Lower leg skin (tissue), 4 donors: ENCODE data around the gene CHEK1. TPM values are rescaled to one million over a fixed set of nuclear protein-coding genes. Genes with fewer than 3 reads are reported as not detected.
"Not testable (repeated sequence)": the region's sequence is repeated elsewhere in the genome, so short reads cannot be mapped to it uniquely, and the experiment has no call there.

Experiments used
- DNase-seq, 2 donors: peaks; one replicate each; pipeline ENCODE4 v3.0.0-alpha.2; 2019; ENCODE audit warnings: low spot score in 2 of 2
- H3K4me3 ChIP-seq: fragments of 200-600 bp; sonication (generic); 2 replicates; pipeline ENCODE4 v1.5.1; 2017; ENCODE audit warnings: mild to moderate bottlenecking, low read depth; ENCODE audit not compliant: poor library complexity, severe bottlenecking
- CTCF ChIP-seq, 3 donors: fragments of 450-650 bp; IDR thresholded peaks; one replicate each; pipeline ENCODE4 v1.5.1; 2016; ENCODE audit warnings: antibody characterized with exemption in 3 of 3, mild to moderate bottlenecking in 3 of 3, moderate library complexity in 2 of 3
- POLR2A ChIP-seq, 2 donors: fragments of 450-650 bp; IDR thresholded peaks; one replicate each; pipeline ENCODE4 v1.6.1; 2016 to 2017; ENCODE audit warnings: antibody characterized with exemption in 2 of 2, mild to moderate bottlenecking in 1 of 2, moderate library complexity in 1 of 2
- WGBS, 2 donors: methylation state at CpG; one replicate each; pipeline ENCODE4 v1.1.5; 2018; 5-methylcytosine and 5-hydroxymethylcytosine counted together
- intact Hi-C: fragments of 100-400 bp; cut with DNase I; formaldehyde crosslinking; loops from one replicate; pipeline ENCODE4 v1.15.0; 2023; ENCODE audit warnings: low total_unique reads
- total RNA-seq, 4 donors: library from RNA; depleted of rRNA; stranded (reverse); fragments of >200 nt; gene quantifications; one replicate each; pipeline ENCODE4 v1.1.0, GENCODE V29; 2016

The CHEK1 gene
- total RNA-seq, 4 donors from 2014 or later = 0.99 to 8.0 (median 1.9) TPM

GRCh38 chr11:125701018-125701610, 76.2 kb downstream of the CHEK1 start:
- 81 to 82% methylated on average over 6 of the region's 6 CpGs for WGBS, 2 donors
- DNase-seq = no peak
- intact Hi-C loops = no loop called here
- no peak overlapping the region for H3K4me3 ChIP-seq
- TF ChIP-seq CTCF (IDR thresholded peaks at IDR 0.05) = no peak

GRCh38 chr11:125701858-125702621, 77.1 kb downstream of the CHEK1 start:
- no peak overlapping the region for H3K4me3 ChIP-seq
- 57 to 58% methylated on average over 6 of the region's 6 CpGs for WGBS, 2 donors
- intact Hi-C loops = no loop called here
- TF ChIP-seq CTCF (IDR thresholded peaks at IDR 0.05) (no peak), POLR2A (IDR thresholded peaks at IDR 0.05) (no peak)
- DNase-seq = no peak

GRCh38 chr11:125704686-125705085, 79.7 kb downstream of the CHEK1 start:
- DNase-seq, intact Hi-C loops, H3K4me3 ChIP-seq: not testable (repeated sequence)
- 89 to 95% methylated on average over 13 to 16 of the region's 24 CpGs for WGBS, 2 donors

GRCh38 chr11:125720781-125721180, 95.8 kb downstream of the CHEK1 start:
- TF ChIP-seq CTCF (IDR thresholded peaks at IDR 0.05) (no peak), POLR2A (IDR thresholded peaks at IDR 0.05) (no peak)
- intact Hi-C loops = no loop called here
- no peak overlapping the region for H3K4me3 ChIP-seq
- DNase-seq = no peak
- 83% methylated on average over 6 of the region's 6 CpGs for WGBS, 2 donors

- 79 to 88% methylated on average over 1 of the region's 1 CpG for WGBS, 2 donors
- H3K4me3 ChIP-seq = no peak overlapping the region
- DNase-seq = no peak
- intact Hi-C loops = no loop called here
- TF ChIP-seq CTCF (IDR thresholded peaks at IDR 0.05) = no peak
- TF ChIP-seq POLR2A (IDR thresholded peaks at IDR 0.05) = no peak
These were observed 99.2 kb downstream of the CHEK1 start for GRCh38 chr11:125724125-125724524.

Other genes with a start within 250 kb of the CHEK1 start
- gene FEZ1, start 128.9 kb upstream of the CHEK1 start, total RNA-seq = 10 to 100 TPM in 1 of 4 donors, 1 to 10 TPM in 3; 3.9 to 13.3 (median 5.7) TPM
- gene EI24, start 55.7 kb upstream of the CHEK1 start, total RNA-seq = 10 to 100 TPM; 66.4 to 99.5 (median 90.6) TPM
- 10 to 100 TPM; 42.8 to 56.5 (median 50.4) TPM for gene STT3A, start 32.3 kb upstream of the CHEK1 start, total RNA-seq
- not detected for gene ACRV1, start 55.7 kb downstream of the CHEK1 start, total RNA-seq
- gene PATE1, start 121.1 kb downstream of the CHEK1 start, total RNA-seq = not detected
- gene PATE2, start 153.7 kb downstream of the CHEK1 start, total RNA-seq = not detected
- gene PATE3, start 163.0 kb downstream of the CHEK1 start, total RNA-seq = not detected
- gene PATE4, start 208.2 kb downstream of the CHEK1 start, total RNA-seq = not detected